ENCODE data around the gene SCGB2A2.

Gene SCGB2A2

GRCh38 chr11:62306227-62306626 is 36.3 kb downstream of the SCGB2A2 start:
- DNase-seq = no peak

- DNase-seq = no peak
These were observed 38.0 kb downstream of the SCGB2A2 start for GRCh38 chr11:62307950-62308349.

GRCh38 chr11:62309991-62310390 is 40.0 kb downstream of the SCGB2A2 start:
- DNase-seq = no peak

GRCh38 chr11:62315431-62315830 is 45.5 kb downstream of the SCGB2A2 start:
- DNase-seq = no peak

- no peak for DNase-seq
These were observed 52.6 kb downstream of the SCGB2A2 start for GRCh38 chr11:62322524-62322923.
